Right atrium auricular region (tissue), 2 donors: Measurements from ENCODE around the gene GPR156. TPM values are rescaled to one million over a fixed set of nuclear protein-coding genes. Genes with fewer than 3 reads are reported as not detected.

Experiments
- DNase-seq: peaks from one replicate; pipeline ENCODE4 v3.0.0-alpha.2; 2019; ENCODE audit warnings: low spot score
- H3K27ac ChIP-seq, 2 donors: fragments of 200-600 bp; sonication (generic); 1 replicate in 1 of 2; 2 replicates in 1 of 2; pipeline ENCODE4 v1.5.1; 2016 to 2019
- H3K27me3 ChIP-seq, 2 donors: fragments of 200-600 bp; sonication (generic); one replicate each; pipeline versions ENCODE4 v1.5.1 to v1.6.0; 2017 to 2019
- H3K36me3 ChIP-seq: fragments of 200-600 bp; sonication (generic); one replicate; pipeline ENCODE4 v1.5.1; 2016
- H3K4me1 ChIP-seq, 2 donors: fragments of 200-600 bp; sonication (generic); one replicate each; pipeline versions ENCODE4 v1.5.1 to v1.6.0; 2017 to 2019
- H3K4me3 ChIP-seq, 2 donors: fragments of 200-600 bp; sonication (generic); 1 replicate in 1 of 2; 2 replicates in 1 of 2; pipeline ENCODE4 v1.5.1; 2017 to 2019; ENCODE audit warnings: mild to moderate bottlenecking in 1 of 2, moderate library complexity in 1 of 2
- H3K9me3 ChIP-seq, 2 donors: fragments of 200-600 bp; sonication (generic); one replicate each; pipeline ENCODE4 v1.5.1; 2019
- total RNA-seq, 2 donors: library from RNA; depleted of rRNA; stranded (reverse); fragments of >200 nt; gene quantifications; one replicate each; pipeline ENCODE4 v1.1.0, GENCODE V29; 2016
- TF ChIP-seq, protein P1 (sequence below), 2 donors: fragments of 200-600 bp; sonication (generic); IDR thresholded peaks; one replicate each; pipeline ENCODE4 v1.5.1; 2019; ENCODE audit warnings: antibody characterized with exemption in 2 of 2

GPR156 gene
- total RNA-seq, 2 donors from 2014 or later = 0.35 to 0.74 TPM

DNA sequence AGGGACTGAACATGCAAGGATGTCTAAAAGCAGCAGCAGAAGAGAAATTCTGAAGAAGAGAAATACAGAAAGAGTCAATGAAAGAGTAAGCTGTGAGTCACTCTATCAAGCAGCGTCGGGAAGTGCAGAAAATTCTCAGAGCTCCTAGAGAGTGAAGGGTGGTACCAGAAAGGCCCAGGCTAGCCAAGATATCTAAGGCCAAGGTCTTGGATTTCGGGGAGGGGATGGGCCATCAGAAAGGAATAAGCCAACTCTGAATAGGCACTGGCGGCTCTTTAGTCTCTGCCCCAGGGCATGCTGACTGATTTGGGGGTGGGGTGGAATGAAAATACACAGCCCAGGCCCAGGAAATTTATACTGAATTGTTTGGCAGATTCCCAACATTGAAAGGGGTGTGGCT is 70.8 kb downstream of the GPR156 start:
- no peaks in the 10 kb centered on the region for H3K36me3 ChIP-seq
- no peaks in the 10 kb centered on the region for H3K27me3 ChIP-seq
- no peak for DNase-seq
- no peaks in the 10 kb centered on the region for H3K4me1 ChIP-seq
- no peak overlapping the region for H3K4me3 ChIP-seq
- TF ChIP-seq, protein P1, sequence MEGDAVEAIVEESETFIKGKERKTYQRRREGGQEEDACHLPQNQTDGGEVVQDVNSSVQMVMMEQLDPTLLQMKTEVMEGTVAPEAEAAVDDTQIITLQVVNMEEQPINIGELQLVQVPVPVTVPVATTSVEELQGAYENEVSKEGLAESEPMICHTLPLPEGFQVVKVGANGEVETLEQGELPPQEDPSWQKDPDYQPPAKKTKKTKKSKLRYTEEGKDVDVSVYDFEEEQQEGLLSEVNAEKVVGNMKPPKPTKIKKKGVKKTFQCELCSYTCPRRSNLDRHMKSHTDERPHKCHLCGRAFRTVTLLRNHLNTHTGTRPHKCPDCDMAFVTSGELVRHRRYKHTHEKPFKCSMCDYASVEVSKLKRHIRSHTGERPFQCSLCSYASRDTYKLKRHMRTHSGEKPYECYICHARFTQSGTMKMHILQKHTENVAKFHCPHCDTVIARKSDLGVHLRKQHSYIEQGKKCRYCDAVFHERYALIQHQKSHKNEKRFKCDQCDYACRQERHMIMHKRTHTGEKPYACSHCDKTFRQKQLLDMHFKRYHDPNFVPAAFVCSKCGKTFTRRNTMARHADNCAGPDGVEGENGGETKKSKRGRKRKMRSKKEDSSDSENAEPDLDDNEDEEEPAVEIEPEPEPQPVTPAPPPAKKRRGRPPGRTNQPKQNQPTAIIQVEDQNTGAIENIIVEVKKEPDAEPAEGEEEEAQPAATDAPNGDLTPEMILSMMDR (IDR thresholded peaks at IDR 0.05) = no peak
- H3K9me3 ChIP-seq = no peaks in the 10 kb centered on the region
- no peak overlapping the region for H3K27ac ChIP-seq

DNA sequence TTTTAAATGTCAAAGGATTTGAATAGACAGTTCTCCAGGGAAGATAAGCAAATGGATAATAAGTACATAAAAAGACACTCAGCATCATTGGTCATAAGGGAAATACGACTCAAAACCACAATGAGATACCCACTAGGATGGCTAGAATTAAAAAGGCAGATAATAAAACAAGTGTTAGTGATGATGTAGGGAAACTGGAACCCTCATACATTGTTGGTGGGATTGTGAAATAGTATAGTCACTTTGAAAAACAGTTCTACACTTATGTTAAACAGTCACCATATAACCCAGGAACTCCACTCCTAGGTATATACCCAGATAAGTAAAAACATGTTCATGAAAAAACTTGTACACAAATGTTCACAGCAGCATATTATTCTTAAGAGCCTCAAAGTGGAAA is 72.5 kb downstream of the GPR156 start:
- TF ChIP-seq, protein P1 (IDR thresholded peaks at IDR 0.05) = no peak
- no peak for DNase-seq
- no peak overlapping the region for H3K27ac ChIP-seq
- H3K27me3 ChIP-seq = no peaks in the 10 kb centered on the region
- no peaks in the 10 kb centered on the region for H3K9me3 ChIP-seq
- no peaks in the 10 kb centered on the region for H3K4me1 ChIP-seq
- H3K36me3 ChIP-seq = no peaks in the 10 kb centered on the region
- H3K4me3 ChIP-seq = no peak overlapping the region

DNA sequence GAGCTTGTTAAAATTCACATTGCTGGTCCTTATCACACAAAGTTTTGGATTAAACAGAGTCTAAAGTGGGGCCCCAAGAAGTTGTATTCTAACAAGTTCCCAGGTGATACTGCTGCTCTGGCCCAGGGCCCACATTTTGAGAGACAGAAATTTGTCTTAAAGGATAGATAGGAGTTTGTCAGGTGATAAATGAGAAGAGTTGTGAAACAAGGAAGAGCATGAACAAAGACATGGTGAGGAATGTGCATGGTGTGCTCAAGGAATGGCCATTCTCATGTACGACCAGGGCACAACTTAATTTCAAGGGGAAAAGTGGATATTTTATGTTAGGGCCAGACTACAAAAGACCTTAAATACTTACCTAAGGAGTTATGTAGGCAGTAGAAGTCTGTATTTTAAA is 75.6 kb downstream of the GPR156 start:
- no peaks in the 10 kb centered on the region for H3K36me3 ChIP-seq
- no peak overlapping the region for H3K27ac ChIP-seq
- H3K4me1 ChIP-seq = no peaks in the 10 kb centered on the region
- H3K27me3 ChIP-seq = no peaks in the 10 kb centered on the region
- H3K9me3 ChIP-seq = no peaks in the 10 kb centered on the region
- no peak for DNase-seq
- TF ChIP-seq, protein P1 (IDR thresholded peaks at IDR 0.05) = no peak
- H3K4me3 ChIP-seq = no peak overlapping the region

DNA sequence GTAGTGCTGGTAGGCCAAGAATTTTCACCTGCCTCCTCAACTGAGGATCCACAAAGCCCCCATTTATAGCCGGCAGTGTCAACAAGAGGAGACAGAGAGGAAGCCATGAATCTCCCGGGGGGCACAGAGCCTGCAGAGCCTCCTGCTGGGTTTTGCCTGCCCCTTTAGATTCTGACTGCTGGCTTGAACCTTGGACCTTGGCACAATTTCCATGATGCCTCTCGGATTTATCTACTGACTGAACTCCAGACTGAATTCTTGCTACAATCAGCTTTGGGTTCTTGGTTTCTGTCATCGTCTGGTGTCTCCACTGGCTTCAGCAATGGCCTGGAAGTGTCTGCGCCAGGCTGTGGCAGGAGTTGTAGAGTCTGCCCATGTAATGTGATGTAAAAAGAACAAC is 80.7 kb downstream of the GPR156 start:
- Histone ChIP-seq H3K27ac (no peak overlapping the region), H3K9me3 (no peaks in the 10 kb centered on the region), H3K27me3 (no peaks in the 10 kb centered on the region), H3K4me1 (peaks cover 0 to 18% of the 10 kb centered on the region in 2 donors), H3K36me3 (no peaks in the 10 kb centered on the region), H3K4me3 (no peak overlapping the region)
- TF ChIP-seq, protein P1 (IDR thresholded peaks at IDR 0.05) = no peak
- DNase-seq = no peak

DNA sequence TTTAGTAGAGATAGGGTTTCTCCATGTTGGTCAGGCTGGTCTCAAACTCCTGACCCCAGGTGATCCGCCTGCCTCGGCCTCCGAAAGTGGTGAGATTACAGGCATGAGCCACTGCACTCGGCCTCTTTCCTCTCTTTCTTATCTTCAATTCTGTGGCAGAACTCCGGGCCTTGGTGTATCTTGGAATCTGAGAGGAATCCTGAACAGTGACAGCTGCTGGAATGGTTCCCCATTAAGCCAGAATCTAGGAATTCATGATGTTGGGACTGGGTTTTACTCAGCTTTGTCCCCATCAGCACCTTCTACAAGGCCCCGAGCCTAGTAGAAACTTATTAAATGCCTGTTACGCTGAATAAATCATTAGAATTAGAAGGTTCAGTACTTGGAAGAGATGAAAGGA is 81.4 kb downstream of the GPR156 start:
- H3K9me3 ChIP-seq = no peaks in the 10 kb centered on the region
- DNase-seq = no peak
- TF ChIP-seq, protein P1 (IDR thresholded peaks at IDR 0.05) = no peak
- H3K4me3 ChIP-seq = no peak overlapping the region
- H3K27ac ChIP-seq = peak overlapping the region in 1 of 2 donors; percentile 25
- peaks cover 0 to 18% of the 10 kb centered on the region in 2 donors for H3K4me1 ChIP-seq
- H3K27me3 ChIP-seq = no peaks in the 10 kb centered on the region
- H3K36me3 ChIP-seq = no peaks in the 10 kb centered on the region

DNA sequence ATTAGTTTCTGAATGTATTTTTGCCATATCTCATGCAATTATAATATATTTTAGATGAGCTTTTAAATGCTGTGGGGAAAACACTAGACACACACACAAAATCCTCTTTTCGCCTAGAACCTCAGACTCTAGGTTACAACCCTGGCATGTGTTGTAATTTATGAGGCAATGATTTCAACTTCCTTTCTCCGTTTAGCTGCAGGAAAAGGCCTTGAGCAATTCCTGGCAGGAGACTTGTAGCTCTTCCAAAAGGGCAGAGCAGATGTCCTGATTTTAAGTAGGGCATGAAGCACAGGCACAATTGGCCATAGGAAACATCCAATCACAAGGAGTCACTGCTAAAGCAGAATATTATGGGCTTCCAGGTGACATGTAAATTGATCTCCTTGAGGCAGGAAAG is 82.0 kb downstream of the GPR156 start:
- H3K9me3 ChIP-seq = no peaks in the 10 kb centered on the region
- no peaks in the 10 kb centered on the region for H3K27me3 ChIP-seq
- H3K36me3 ChIP-seq = no peaks in the 10 kb centered on the region
- TF ChIP-seq, protein P1 (IDR thresholded peaks at IDR 0.05) = no peak
- H3K27ac ChIP-seq = peak overlapping the region in 1 of 2 donors; percentile 25
- H3K4me3 ChIP-seq = no peak overlapping the region
- peaks cover 0 to 18% of the 10 kb centered on the region in 2 donors for H3K4me1 ChIP-seq
- peak; percentile 67 for DNase-seq
